Measurements from ENCODE around the gene MCAM. TPM values are rescaled to one million over a fixed set of nuclear protein-coding genes. Genes with fewer than 3 reads are reported as not detected.
A peak's percentile ranks its signal among the peaks of the same experiment; 100 is the strongest.

The MCAM gene
- total and polyA plus RNA-seq, 10 donors: 10.3 to 612 (median 38.0) TPM

DNA sequence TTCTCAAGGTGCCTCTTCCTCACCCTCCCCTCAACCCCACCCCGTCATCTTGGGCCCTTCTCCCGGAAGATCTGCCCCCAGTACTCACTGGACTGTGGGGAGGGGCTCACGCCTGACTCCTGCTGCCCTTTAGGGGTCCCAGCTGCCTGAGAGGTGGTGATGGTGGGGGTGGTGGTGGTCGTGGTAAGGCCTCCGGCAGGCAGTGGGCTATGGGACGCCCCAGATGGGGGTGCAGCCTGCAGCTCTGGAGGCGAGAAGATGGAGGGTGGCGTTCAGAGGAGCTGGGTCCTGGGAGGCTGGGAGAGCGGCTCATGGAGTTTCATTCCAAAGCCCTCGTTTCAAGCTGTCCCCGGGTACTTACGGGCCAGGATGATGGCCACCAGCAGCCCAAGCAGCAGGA, 28.8 kb upstream of the MCAM start:
- intact Hi-C loops (cut with DNase I; ENCODE audit: low total_unique reads): no loop called here
- no peak overlapping the region for H3K27ac ChIP-seq
- peak; percentile 62 for DNase-seq

GRCh38 chr11:119344291-119345010, 27.5 kb upstream of the MCAM start:
- intact Hi-C loops (cut with DNase I; ENCODE audit: low total_unique reads): no loop called here
- Histone ChIP-seq H3K27me3 (replicated peaks in 1 of 7) (peaks cover 6 to 78% (median 13%) of the 10 kb centered on the region in 7 donors), H3K9me3 (no peaks in the 10 kb centered on the region), H3K36me3 (no peaks in the 10 kb centered on the region), H3K27ac (no peak overlapping the region), H3K4me1 (peaks cover 17 to 30% (median 28%) of the 10 kb centered on the region in 6 donors), H3K4me3 (no peak overlapping the region)
- peak; percentile 70 for DNase-seq
- TF ChIP-seq POLR2A (IDR thresholded peaks at IDR 0.05) (no peak), POLR2AphosphoS5 (IDR thresholded peaks at IDR 0.05) (no peak)
- TF ChIP-seq, protein P1, sequence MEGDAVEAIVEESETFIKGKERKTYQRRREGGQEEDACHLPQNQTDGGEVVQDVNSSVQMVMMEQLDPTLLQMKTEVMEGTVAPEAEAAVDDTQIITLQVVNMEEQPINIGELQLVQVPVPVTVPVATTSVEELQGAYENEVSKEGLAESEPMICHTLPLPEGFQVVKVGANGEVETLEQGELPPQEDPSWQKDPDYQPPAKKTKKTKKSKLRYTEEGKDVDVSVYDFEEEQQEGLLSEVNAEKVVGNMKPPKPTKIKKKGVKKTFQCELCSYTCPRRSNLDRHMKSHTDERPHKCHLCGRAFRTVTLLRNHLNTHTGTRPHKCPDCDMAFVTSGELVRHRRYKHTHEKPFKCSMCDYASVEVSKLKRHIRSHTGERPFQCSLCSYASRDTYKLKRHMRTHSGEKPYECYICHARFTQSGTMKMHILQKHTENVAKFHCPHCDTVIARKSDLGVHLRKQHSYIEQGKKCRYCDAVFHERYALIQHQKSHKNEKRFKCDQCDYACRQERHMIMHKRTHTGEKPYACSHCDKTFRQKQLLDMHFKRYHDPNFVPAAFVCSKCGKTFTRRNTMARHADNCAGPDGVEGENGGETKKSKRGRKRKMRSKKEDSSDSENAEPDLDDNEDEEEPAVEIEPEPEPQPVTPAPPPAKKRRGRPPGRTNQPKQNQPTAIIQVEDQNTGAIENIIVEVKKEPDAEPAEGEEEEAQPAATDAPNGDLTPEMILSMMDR (IDR thresholded peaks at IDR 0.05 in 8 of 11, conservative IDR thresholded peaks at IDR 0.05 in 3 of 11): no peak
- 59 to 90% (median 81%) methylated on average over 8 to 14 of the region's 14 CpGs for WGBS, 5 donors

More for the DNA sequence above, 28.8 kb upstream of the MCAM start:
- Histone ChIP-seq H3K36me3 (no peaks in the 10 kb centered on the region), H3K27me3 (replicated peaks in 1 of 7) (peaks cover under 1 to 69% (median 3%) of the 10 kb centered on the region in 7 donors), H3K4me3 (no peak overlapping the region), H3K9me3 (no peaks in the 10 kb centered on the region), H3K4me1 (peaks cover 11 to 17% (median 16%) of the 10 kb centered on the region in 6 donors)
- WGBS, 5 donors: 78 to 90% (median 84%) methylated on average over 11 to 12 of the region's 12 CpGs
- TF ChIP-seq, protein P1 (IDR thresholded peaks at IDR 0.05 in 8 of 11, conservative IDR thresholded peaks at IDR 0.05 in 3 of 11): no peak
- TF ChIP-seq POLR2A (IDR thresholded peaks at IDR 0.05) (no peak), POLR2AphosphoS5 (IDR thresholded peaks at IDR 0.05) (no peak)

DNA sequence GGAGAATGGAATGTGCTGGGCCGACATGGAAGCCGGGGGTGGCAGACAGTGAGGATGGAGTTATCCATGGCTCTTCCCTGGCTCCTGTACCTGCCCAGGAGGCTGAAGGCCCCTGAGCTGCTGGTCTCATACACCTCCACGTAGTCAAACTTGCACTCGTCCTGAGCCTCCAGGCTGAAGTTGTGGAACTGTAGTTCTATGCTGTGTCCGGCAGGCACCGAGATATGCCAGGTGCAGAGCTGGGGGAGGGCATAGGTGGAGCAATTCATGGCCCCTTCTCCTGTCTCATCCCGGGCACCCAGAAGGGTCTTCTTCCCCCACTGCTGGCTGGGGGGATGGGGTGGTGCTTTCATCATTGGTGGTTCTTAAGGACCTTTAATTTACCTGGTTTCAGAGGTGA, 26.8 kb upstream of the MCAM start:
- intact Hi-C loops (cut with DNase I; ENCODE audit: low total_unique reads): no loop called here
- Histone ChIP-seq H3K27ac (no peak overlapping the region), H3K9me3 (no peaks in the 10 kb centered on the region), H3K4me3 (no peak overlapping the region), H3K4me1 (peaks cover 23 to 37% (median 35%) of the 10 kb centered on the region in 6 donors), H3K27me3 (replicated peaks in 1 of 7) (peaks cover 6 to 85% (median 16%) of the 10 kb centered on the region in 7 donors), H3K36me3 (no peaks in the 10 kb centered on the region)
- no peak for DNase-seq
- 82 to 89% (median 89%) methylated on average over 6 to 7 of the region's 7 CpGs for WGBS, 5 donors
- TF ChIP-seq, protein P1 (IDR thresholded peaks at IDR 0.05 in 8 of 11, conservative IDR thresholded peaks at IDR 0.05 in 3 of 11): no peak
- TF ChIP-seq POLR2A (IDR thresholded peaks at IDR 0.05) (no peak), POLR2AphosphoS5 (IDR thresholded peaks at IDR 0.05) (no peak)

DNA sequence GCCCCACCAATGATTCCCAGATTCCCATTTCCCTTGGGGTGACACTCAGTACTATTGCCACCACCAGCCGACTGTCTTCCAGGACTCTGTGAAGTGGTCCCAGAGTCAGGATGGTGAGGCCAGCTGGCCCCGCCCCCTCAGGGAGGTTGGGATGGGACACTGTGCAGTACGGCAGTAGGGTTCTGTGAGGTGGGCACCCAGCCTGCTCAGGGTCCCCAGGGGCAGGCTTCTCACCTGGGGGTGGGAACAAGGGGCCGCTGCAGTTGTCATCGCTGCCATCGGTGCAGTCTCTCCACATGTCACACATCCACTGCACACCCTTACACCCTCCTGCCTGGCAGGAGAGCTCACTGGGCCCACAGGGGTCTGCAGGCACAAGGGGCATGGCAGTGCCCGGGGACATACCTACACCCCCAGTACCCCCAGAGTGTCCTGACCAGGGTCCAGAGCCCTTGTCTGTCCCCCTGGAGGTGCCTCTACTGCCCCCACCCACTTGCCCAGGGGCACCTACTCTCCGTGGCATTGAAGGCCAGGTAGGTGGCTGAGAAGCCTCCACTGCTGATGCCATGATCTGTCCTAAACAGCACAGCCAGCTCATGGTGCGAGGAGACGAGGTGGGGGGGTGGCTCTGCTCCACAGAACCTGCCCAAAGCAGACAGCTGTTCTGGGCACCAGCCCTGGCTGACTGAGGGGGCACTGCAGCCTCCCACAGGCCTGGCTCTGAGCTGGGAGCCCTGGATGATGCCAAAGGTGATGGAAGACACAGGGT, 25.6 kb upstream of the MCAM start:
- intact Hi-C loops (cut with DNase I; ENCODE audit: low total_unique reads): no loop called here
- DNase-seq: peak; percentile 74

More for the DNA sequence above, 25.6 kb upstream of the MCAM start:
- H3K4me3 ChIP-seq: no peak overlapping the region
- TF ChIP-seq, protein P1 (IDR thresholded peaks at IDR 0.05 in 8 of 11, conservative IDR thresholded peaks at IDR 0.05 in 3 of 11): no peak
- TF ChIP-seq POLR2AphosphoS5 (IDR thresholded peaks at IDR 0.05): no peak
- no peak for TF ChIP-seq POLR2A (IDR thresholded peaks at IDR 0.05)
- no peaks in the 10 kb centered on the region for H3K36me3 ChIP-seq
- H3K4me1 ChIP-seq: peaks cover 29 to 49% (median 47%) of the 10 kb centered on the region in 6 donors
- H3K27ac ChIP-seq: no peak overlapping the region
- H3K27me3 ChIP-seq (replicated peaks in 1 of 7): peaks cover 6 to 82% (median 16%) of the 10 kb centered on the region in 7 donors
- 69 to 90% (median 84%) methylated on average over 1 to 10 of the region's 10 CpGs for WGBS, 5 donors
- H3K9me3 ChIP-seq: no peaks in the 10 kb centered on the region
